HepG2 (cell line): Measurements from ENCODE around the gene PCDHGB6. TPM values are rescaled to one million over a fixed set of nuclear protein-coding genes. Genes with fewer than 3 reads are reported as not detected.
"Not testable (repeated sequence)": the region's sequence is repeated elsewhere in the genome, so short reads cannot be mapped to it uniquely, and the experiment has no call there.

Experiments used
- ATAC-seq: fragments of 200-7000 bp; cut with Tn5 transposase; 3 replicates; pipeline ENCODE4 v1.9.1; 2020; ENCODE audit warnings: mild to moderate bottlenecking, moderate library complexity
- Bru-seq: library from RNA; stranded (reverse); fragments of 400-500 nt; gene quantifications from one replicate; lab custom pipeline; 2021; lab: Mats Ljungman, UMichigan
- BruChase-seq, 2 experiments: library from RNA; stranded (reverse); fragments of 400-500 nt; gene quantifications; one replicate each; lab custom pipeline; 2021; lab: Mats Ljungman, UMichigan
- BruUV-seq: library from RNA; stranded (reverse); fragments of 400-500 nt; replicated peaks from 2 replicates; lab custom pipeline; 2021; lab: Mats Ljungman, UMichigan
- CTCF ChIA-PET: fragments of 300-600 bp; formaldehyde crosslinking; extraction: SDS; loops from one replicate; lab custom pipeline; 2021; ENCODE audit warnings: low total read pairs, inconsistent platforms, low intra/inter-chr PET ratio; lab: Yijun Ruan, JAX
- POLR2A ChIA-PET: fragments of 350-600 bp; sonication (Branson Sonifier 250); formaldehyde crosslinking; loops from one replicate; lab custom pipeline; 2020; ENCODE audit warnings: antibody characterized with exemption, inconsistent platforms; lab: Yijun Ruan, JAX
- DNase-seq: peaks from one replicate; pipeline ENCODE4 v3.0.0-alpha.2; 2015; ENCODE audit warnings: low spot score
- FAIRE-seq: peaks from 3 replicates; lab custom pipeline; 2011; peaks lifted over from hg19 to GRCh38; lab: Jason Lieb, UNC
- H2AFZ ChIP-seq: one replicate; pipeline ENCODE4 v1.6.1; 2011; ENCODE audit warnings: low read length, inconsistent platforms
- H3K27ac ChIP-seq: fragments of 300-600 bp; 3 replicates; pipeline ENCODE4 v1.8.0; 2011; ENCODE audit warnings: mixed run types, mild to moderate bottlenecking, mixed read lengths, low read length, inconsistent platforms; ENCODE audit not compliant: insufficient read depth; ENCODE audit errors: extremely low read length
- H3K27me3 ChIP-seq, 2 experiments: fragments of 200-600 bp in 1 of 2; 2 replicates in 1 of 2; 3 replicates in 1 of 2; pipeline versions ENCODE4 v1.6.0 to v1.8.0; 2011; ENCODE audit warnings: low read length in 2 of 2, mild to moderate bottlenecking in 2 of 2, moderate library complexity in 2 of 2, inconsistent platforms in 1 of 2; ENCODE audit not compliant: insufficient read depth in 2 of 2, control insufficient read depth in 1 of 2
- H3K36me3 ChIP-seq, 2 experiments: fragments of 200-600 bp in 1 of 2; replicated peaks in 1 of 2; 2 replicates in 1 of 2; 3 replicates in 1 of 2; pipeline versions ENCODE4 v1.5.1 to v1.8.0; 2011; ENCODE audit warnings: low read length in 2 of 2, inconsistent platforms in 1 of 2; ENCODE audit not compliant: insufficient read depth in 2 of 2, control insufficient read depth in 1 of 2
- H3K4me1 ChIP-seq: 2 replicates; pipeline ENCODE4 v1.5.1; 2012; ENCODE audit warnings: low read length, inconsistent platforms; ENCODE audit not compliant: insufficient read depth
- H3K4me2 ChIP-seq: 2 replicates; pipeline ENCODE4 v1.6.0; 2011; ENCODE audit warnings: low read depth, low read length, inconsistent platforms
- H3K4me3 ChIP-seq, 3 experiments: fragments of 200-600 bp in 1 of 3; sonication (generic), shearing (Covaris generic) in 1 of 3; replicated peaks in 1 of 3; 2 replicates each; pipeline ENCODE4 v1.5.1; 2011 to 2016; ENCODE audit warnings: low read length in 3 of 3, inconsistent platforms in 2 of 3, low read depth in 2 of 3, mild to moderate bottlenecking in 2 of 3, control low read depth in 1 of 3, mixed read lengths in 1 of 3; ENCODE audit not compliant: insufficient read depth in 1 of 3
- H3K79me2 ChIP-seq: one replicate; pipeline ENCODE4 v1.6.1; 2011; ENCODE audit warnings: low read length, inconsistent platforms; ENCODE audit not compliant: insufficient read depth
- H3K9ac ChIP-seq: 2 replicates; pipeline ENCODE4 v1.6.0; 2011; ENCODE audit warnings: mild to moderate bottlenecking, low read depth, low read length, inconsistent platforms; ENCODE audit not compliant: insufficient read depth
- H3K9me3 ChIP-seq: 2 replicates; pipeline ENCODE4 v1.5.1; 2012; ENCODE audit warnings: mild to moderate bottlenecking, low read length
- H4K20me1 ChIP-seq: 2 replicates; pipeline ENCODE4 v1.6.0; 2011; ENCODE audit warnings: inconsistent platforms, mild to moderate bottlenecking, low read length, moderate library complexity; ENCODE audit not compliant: insufficient read depth
- STAG1 ChIP-seq: sonication (generic); formaldehyde crosslinking; IDR thresholded peaks from 2 replicates; pipeline ENCODE4 v1.4.0; 2020; ENCODE audit warnings: missing genetic modification reagents
- WGBS: methylation state at CpG from one replicate; pipeline ENCODE4 v1.1.6; 2017; ENCODE audit warnings: low lambda C conversion rate; 5-methylcytosine and 5-hydroxymethylcytosine counted together
- in situ Hi-C: cut with HindIII; loops from 2 replicates; pipeline ENCODE4 v1.10.0; 2017; ENCODE audit warnings: low pct_unique_long_range_greater_than_20kb; ENCODE audit not compliant: extremely low pct_ligation_motif_present
- intact Hi-C: fragments of 100-400 bp; cut with micrococcal nuclease; formaldehyde crosslinking; loops from one replicate; pipeline ENCODE4 v1.10.0; 2022; ENCODE audit not compliant: unreplicated experiment
- long read RNA-seq, 2 experiments: library from RNA in 1 of 2; library from polyadenylated mRNA in 1 of 2; stranded (forward) in 1 of 2; unstranded in 1 of 2; transcript quantifications; one replicate each; pipeline ENCODE4 v2.0.0, GENCODE V29; 2019 to 2022
- polyA minus RNA-seq, 3 experiments: library from RNA; depleted of rRNA, polyadenylated mRNA; stranded (reverse); fragments of >200 nt; gene quantifications; 2 replicates each; pipeline ENCODE4 v1.2.3, GENCODE V29; 2011; ENCODE audit warnings: low replicate concordance in 1 of 3
- polyA plus RNA-seq, 8 experiments: library from polyadenylated mRNA; depleted of rRNA in 3 of 8; stranded (reverse) in 7 of 8; unstranded in 1 of 8; fragments of >200 nt; fragmentation: Illumina TruSeq in 4 of 8; extraction: Trizol in 4 of 8; gene quantifications; 2 replicates each; pipeline versions ENCODE4 v1.2.1 to v1.2.3, GENCODE V29; 2011 to 2016; ENCODE audit warnings: low read depth in 4 of 8, missing spikeins in 1 of 8, mixed read lengths in 1 of 8; ENCODE audit not compliant: insufficient read depth in 1 of 8
- total RNA-seq, 5 experiments: library from RNA; depleted of rRNA; stranded (reverse); fragments of >200 nt; fragmentation: Illumina TruSeq; extraction: Trizol; gene quantifications; 2 replicates each; pipeline ENCODE4 v1.2.3, GENCODE V29; 2016; ENCODE audit warnings: low read depth in 1 of 5
- TF ChIP-seq, protein P1 (sequence below): sonication (generic); formaldehyde crosslinking; IDR thresholded peaks from 2 replicates; pipeline ENCODE4 v1.5.0; 2020; ENCODE audit warnings: mild to moderate bottlenecking, missing genetic modification reagents, moderate library complexity

PCDHGB6 gene
- total RNA-seq (2016; rRNA removed; fragmentation: Illumina TruSeq; extraction: Trizol) (0.20 TPM in 1 of 2 replicates, not detected in the other), polyA plus RNA-seq (2011; rRNA removed) (0.01 and 0.12 TPM in 2 replicates), polyA minus RNA-seq (2011; rRNA and poly(A)+ RNA removed; ENCODE audit: low replicate concordance) (0.60 TPM in 1 of 2 replicates, not detected in the other), Bru-seq, nascent RNA (percentile 36 among the genes with signal in this experiment), BruChase-seq, experiment 1, labeled RNA remaining after a 6-hour chase (percentile 38 among the genes with signal in this experiment), BruChase-seq, experiment 2, labeled RNA remaining after a 2-hour chase (percentile 51 among the genes with signal in this experiment)
- 0.20 TPM in 1 of 2 replicates, not detected in the other for total RNA-seq (2016; cell fraction: cytosol; rRNA removed; fragmentation: Illumina TruSeq; extraction: Trizol; ENCODE audit: low read depth)
- 0.07 and 0.22 TPM in 2 replicates for total RNA-seq (2016; cell fraction: insoluble cytoplasmic fraction; rRNA removed; fragmentation: Illumina TruSeq; extraction: Trizol)
- total RNA-seq (2016; cell fraction: membrane; rRNA removed; fragmentation: Illumina TruSeq; extraction: Trizol): 0.09 and 0.10 TPM in 2 replicates
- 0.75 and 1.3 TPM in 2 replicates for total RNA-seq (2016; cell fraction: nucleus; rRNA removed; fragmentation: Illumina TruSeq; extraction: Trizol)
- polyA plus RNA-seq (2011; cell fraction: cytosol; rRNA removed): 0.03 and 0.04 TPM in 2 replicates
- polyA plus RNA-seq (2011; cell fraction: nucleus; rRNA removed): 0.50 and 0.58 TPM in 2 replicates
- polyA plus RNA-seq (2012): 0.05 and 0.07 TPM in 2 replicates
- polyA plus RNA-seq (2016; cell fraction: cytosol; fragmentation: Illumina TruSeq; extraction: Trizol; ENCODE audit: low read depth): not detected in 2 replicates
- not detected in 2 replicates for polyA plus RNA-seq (2016; cell fraction: insoluble cytoplasmic fraction; fragmentation: Illumina TruSeq; extraction: Trizol; ENCODE audit: low read depth)
- polyA plus RNA-seq (2016; cell fraction: membrane; fragmentation: Illumina TruSeq; extraction: Trizol; ENCODE audit: low read depth): not detected in 2 replicates
- polyA plus RNA-seq (2016; cell fraction: nucleus; fragmentation: Illumina TruSeq; extraction: Trizol; ENCODE audit: insufficient read depth, low read depth): 0.10 and 0.24 TPM in 2 replicates
- polyA minus RNA-seq (2011; cell fraction: cytosol; rRNA and poly(A)+ RNA removed): 0.20 TPM in 1 of 2 replicates, not detected in the other
- polyA minus RNA-seq (2011; cell fraction: nucleus; rRNA and poly(A)+ RNA removed): 2.7 and 2.9 TPM in 2 replicates
- long read RNA-seq, experiment 1: 0 reads
- long read RNA-seq, experiment 2: 0 reads

DNA sequence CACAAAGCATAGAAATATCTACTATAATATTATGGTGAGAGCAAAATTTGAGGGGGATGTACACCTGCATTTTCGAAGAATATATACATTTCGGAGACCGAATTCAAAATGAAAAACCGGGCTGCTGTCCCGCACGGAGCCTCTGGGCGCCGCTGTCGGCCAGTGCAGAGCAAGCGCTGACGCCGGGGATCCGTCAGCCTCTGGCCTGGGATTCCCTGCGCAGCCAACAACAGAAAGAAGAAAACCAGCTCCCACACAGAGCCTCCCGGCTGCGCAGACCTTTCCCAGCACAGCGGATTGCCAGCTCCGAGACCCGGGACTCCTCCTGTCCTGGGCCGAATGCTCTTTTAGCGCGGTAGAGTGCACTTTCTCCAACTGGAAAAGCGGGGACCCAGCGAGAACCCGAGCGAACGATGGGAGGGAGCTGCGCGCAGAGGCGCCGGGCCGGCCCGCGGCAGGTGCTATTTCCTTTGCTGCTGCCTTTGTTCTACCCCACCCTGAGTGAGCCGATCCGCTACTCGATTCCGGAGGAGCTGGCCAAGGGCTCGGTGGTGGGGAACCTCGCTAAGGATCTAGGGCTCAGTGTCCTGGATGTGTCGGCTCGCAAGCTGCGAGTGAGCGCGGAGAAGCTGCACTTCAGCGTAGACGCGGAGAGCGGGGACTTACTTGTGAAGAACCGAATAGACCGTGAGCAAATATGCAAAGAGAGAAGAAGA lies at the start of gene PCDHGB6:
PCDHGB6 (plus strand) TSS at position 232 of the 716 bp plus-strand sequence; CDS start at position 414, 182 bp downstream.
- TF ChIP-seq, protein P1, sequence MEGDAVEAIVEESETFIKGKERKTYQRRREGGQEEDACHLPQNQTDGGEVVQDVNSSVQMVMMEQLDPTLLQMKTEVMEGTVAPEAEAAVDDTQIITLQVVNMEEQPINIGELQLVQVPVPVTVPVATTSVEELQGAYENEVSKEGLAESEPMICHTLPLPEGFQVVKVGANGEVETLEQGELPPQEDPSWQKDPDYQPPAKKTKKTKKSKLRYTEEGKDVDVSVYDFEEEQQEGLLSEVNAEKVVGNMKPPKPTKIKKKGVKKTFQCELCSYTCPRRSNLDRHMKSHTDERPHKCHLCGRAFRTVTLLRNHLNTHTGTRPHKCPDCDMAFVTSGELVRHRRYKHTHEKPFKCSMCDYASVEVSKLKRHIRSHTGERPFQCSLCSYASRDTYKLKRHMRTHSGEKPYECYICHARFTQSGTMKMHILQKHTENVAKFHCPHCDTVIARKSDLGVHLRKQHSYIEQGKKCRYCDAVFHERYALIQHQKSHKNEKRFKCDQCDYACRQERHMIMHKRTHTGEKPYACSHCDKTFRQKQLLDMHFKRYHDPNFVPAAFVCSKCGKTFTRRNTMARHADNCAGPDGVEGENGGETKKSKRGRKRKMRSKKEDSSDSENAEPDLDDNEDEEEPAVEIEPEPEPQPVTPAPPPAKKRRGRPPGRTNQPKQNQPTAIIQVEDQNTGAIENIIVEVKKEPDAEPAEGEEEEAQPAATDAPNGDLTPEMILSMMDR (CRISPR knock-in tag): peak; percentile 45
- peak; percentile 19; the same call in 1 of the 2 replicates for TF ChIP-seq STAG1 (CRISPR knock-in tag)
- H3K4me2 ChIP-seq, POLR2A ChIA-PET, intact Hi-C loops, DNase-seq, H3K4me3 ChIP-seq, H2AFZ ChIP-seq, H3K9ac ChIP-seq, FAIRE-seq, H3K36me3 ChIP-seq, H3K27ac ChIP-seq, ATAC-seq, H4K20me1 ChIP-seq, in situ Hi-C loops, BruUV-seq, H3K9me3 ChIP-seq, H3K79me2 ChIP-seq, H3K27me3 ChIP-seq, CTCF ChIA-PET, H3K4me1 ChIP-seq: not testable (repeated sequence)
- WGBS: 90% methylated on average over 28 of the region's 51 CpGs
